ENCODE data around the gene SLC25A5.
"Not testable (repeated sequence)": the region's sequence is repeated elsewhere in the genome, so short reads cannot be mapped to it uniquely, and the experiment has no call there.

Gene SLC25A5

GRCh38 chrX:119477812-119478232, 9.6 kb downstream of the SLC25A5 start:
- DNase-seq (ENCODE audit: low read depth, low spot score): no peak

GRCh38 chrX:119478504-119478903, 10.3 kb downstream of the SLC25A5 start:
- DNase-seq (ENCODE audit: low read depth, low spot score): no peak

GRCh38 chrX:119479845-119480244, 11.6 kb downstream of the SLC25A5 start:
- DNase-seq (ENCODE audit: low read depth, low spot score): no peak

GRCh38 chrX:119481323-119481801, 13.1 kb downstream of the SLC25A5 start:
- DNase-seq (ENCODE audit: low read depth, low spot score): no peak

GRCh38 chrX:119482041-119482440, 13.8 kb downstream of the SLC25A5 start:
- no peak for DNase-seq (ENCODE audit: low read depth, low spot score)

GRCh38 chrX:119482481-119483480, 14.5 kb downstream of the SLC25A5 start:
- DNase-seq (ENCODE audit: low read depth, low spot score): peak; percentile 21

- DNase-seq (ENCODE audit: low read depth, low spot score): no peak
These were observed 18.5 kb downstream of the SLC25A5 start for GRCh38 chrX:119486745-119487144.

GRCh38 chrX:119487766-119488165, 19.5 kb downstream of the SLC25A5 start:
- not testable (repeated sequence) for DNase-seq (ENCODE audit: low read depth, low spot score)

- no peak for DNase-seq (ENCODE audit: low read depth, low spot score)
These were observed 20.5 kb downstream of the SLC25A5 start for GRCh38 chrX:119488749-119489148.

GRCh38 chrX:119489212-119490074, 21.2 kb downstream of the SLC25A5 start:
- no peak for DNase-seq (ENCODE audit: low read depth, low spot score)

- no peak for DNase-seq (ENCODE audit: low read depth, low spot score)
These were observed 24.2 kb downstream of the SLC25A5 start for GRCh38 chrX:119492463-119492862.

GRCh38 chrX:119493851-119494495, 25.7 kb downstream of the SLC25A5 start:
- DNase-seq (ENCODE audit: low read depth, low spot score): not testable (repeated sequence)

- DNase-seq (ENCODE audit: low read depth, low spot score): no peak
These were observed 27.8 kb downstream of the SLC25A5 start for GRCh38 chrX:119495734-119496726.

- DNase-seq (ENCODE audit: low read depth, low spot score): no peak
These were observed 28.9 kb downstream of the SLC25A5 start for GRCh38 chrX:119497185-119497584.

- DNase-seq (ENCODE audit: low read depth, low spot score): no peak
These were observed 32.0 kb downstream of the SLC25A5 start for GRCh38 chrX:119500061-119500800.

GRCh38 chrX:119501511-119502148, 33.4 kb downstream of the SLC25A5 start:
- DNase-seq (ENCODE audit: low read depth, low spot score): no peak

GRCh38 chrX:119502727-119503483, 34.7 kb downstream of the SLC25A5 start:
- DNase-seq (ENCODE audit: low read depth, low spot score): no peak

GRCh38 chrX:119503484-119503861, 35.2 kb downstream of the SLC25A5 start:
- DNase-seq (ENCODE audit: low read depth, low spot score): no peak

Measured in activated CD4-positive, CD25-positive, alpha-beta regulatory T cell treated with anti-CD3 and anti-CD28 coated beads, Interleukin-2, amount 50 U/mL, for 16 hours (primary cell).